Endothelial cell of umbilical vein (primary cell): ENCODE data around the gene BAG2. TPM values are rescaled to one million over a fixed set of nuclear protein-coding genes. Genes with fewer than 3 reads are reported as not detected.

Source experiments
- BruUV-seq: library from RNA; stranded (reverse); fragments of 400-500 nt; replicated peaks from 2 replicates; lab custom pipeline; 2021; lab: Mats Ljungman, UMichigan
- CTCF ChIA-PET: fragments of 300-600, 350-600 bp; sonication (Branson Sonifier 250); formaldehyde crosslinking; loops from one replicate; lab custom pipeline; 2021; ENCODE audit warnings: antibody characterized with exemption, inconsistent platforms; lab: Charles Lee
- POLR2A ChIA-PET: fragments of 300-600, 350-600 bp; sonication (Branson Sonifier 250); formaldehyde crosslinking; loops from one replicate; lab custom pipeline; 2021; ENCODE audit warnings: antibody characterized with exemption, inconsistent platforms; lab: Charles Lee
- DNase-seq: peaks from one replicate; pipeline ENCODE4 v3.0.0-alpha.2; 2011; ENCODE audit warnings: low read depth, low spot score
- FAIRE-seq: peaks from 2 replicates; lab custom pipeline; 2011; peaks lifted over from hg19 to GRCh38; lab: Jason Lieb, UNC
- H2AFZ ChIP-seq: 2 replicates; pipeline ENCODE4 v1.6.0; 2012; ENCODE audit warnings: low read depth, low read length, control low read depth, inconsistent platforms
- H3K27ac ChIP-seq: 2 replicates; pipeline ENCODE4 v1.5.1; 2011; ENCODE audit warnings: low read depth, mild to moderate bottlenecking, control low read depth, low read length, moderate library complexity; ENCODE audit not compliant: insufficient read depth
- H3K27me3 ChIP-seq, 2 experiments: 2 replicates each; pipeline versions ENCODE4 v1.6.0 to v1.6.1; 2011; ENCODE audit warnings: low read length in 2 of 2, mixed read lengths in 1 of 2; ENCODE audit not compliant: control insufficient read depth in 2 of 2, insufficient read depth in 2 of 2
- H3K36me3 ChIP-seq, 2 experiments: 2 replicates in 1 of 2; 3 replicates in 1 of 2; pipeline ENCODE4 v1.5.1; 2011; ENCODE audit warnings: low read length in 2 of 2, mild to moderate bottlenecking in 1 of 2, moderate library complexity in 1 of 2; ENCODE audit not compliant: control insufficient read depth in 2 of 2, insufficient read depth in 2 of 2; ENCODE audit errors: extremely low read depth in 1 of 2
- H3K4me1 ChIP-seq: 3 replicates; pipeline ENCODE4 v1.5.1; 2011; ENCODE audit warnings: mild to moderate bottlenecking, low read length; ENCODE audit not compliant: control insufficient read depth, insufficient read depth; ENCODE audit errors: extremely low read depth
- H3K4me2 ChIP-seq: 2 replicates; pipeline ENCODE4 v1.6.1; 2011; ENCODE audit warnings: low read length, control low read depth, mixed read lengths; ENCODE audit not compliant: insufficient read depth
- H3K4me3 ChIP-seq, 3 experiments: fragments of 200-600 bp in 1 of 3; sonication (generic), shearing (Covaris generic) in 1 of 3; replicated peaks in 1 of 3; 2 replicates each; pipeline ENCODE4 v1.5.1; 2011 to 2016; ENCODE audit warnings: control low read depth in 3 of 3, low read length in 3 of 3, mild to moderate bottlenecking in 2 of 3, inconsistent platforms in 1 of 3, low read depth in 1 of 3, moderate library complexity in 1 of 3; ENCODE audit not compliant: insufficient read depth in 1 of 3
- H3K79me2 ChIP-seq: 2 replicates; pipeline ENCODE4 v1.6.0; 2012; ENCODE audit warnings: low read length, inconsistent platforms; ENCODE audit not compliant: control insufficient read depth, insufficient read depth
- H3K9ac ChIP-seq: replicated peaks from 2 replicates; pipeline ENCODE3; 2011; ENCODE audit warnings: low read length, control low read depth; ENCODE audit not compliant: insufficient read depth; ENCODE audit errors: extremely low read depth
- H3K9me1 ChIP-seq: replicated peaks from 3 replicates; pipeline ENCODE4 v1.6.0; 2011; ENCODE audit warnings: mild to moderate bottlenecking, low read length; ENCODE audit not compliant: control insufficient read depth, insufficient read depth; ENCODE audit errors: extremely low read depth
- H3K9me3 ChIP-seq: replicated peaks from 2 replicates; pipeline ENCODE4 v1.5.1; 2012; ENCODE audit warnings: low read length, inconsistent platforms; ENCODE audit not compliant: control insufficient read depth, insufficient read depth
- H4K20me1 ChIP-seq: replicated peaks from 2 replicates; pipeline ENCODE3; 2011; ENCODE audit warnings: mild to moderate bottlenecking, low read length; ENCODE audit not compliant: control insufficient read depth, insufficient read depth; ENCODE audit errors: extremely low read depth
- EZH2 ChIP-seq: IDR thresholded peaks from 2 replicates; pipeline ENCODE4 v1.6.1; 2012; ENCODE audit warnings: borderline replicate concordance, low read depth, mild to moderate bottlenecking, moderate library complexity, low read length, inconsistent platforms; ENCODE audit not compliant: severe bottlenecking
- FOS ChIP-seq: IDR thresholded peaks from 2 replicates; pipeline ENCODE4 v1.6.1; 2011; ENCODE audit warnings: mild to moderate bottlenecking, low read length, moderate library complexity, borderline replicate concordance; ENCODE audit not compliant: insufficient read depth
- GATA2 ChIP-seq: IDR thresholded peaks from 2 replicates; pipeline ENCODE4 v1.7.0; 2011; ENCODE audit warnings: low read depth, mild to moderate bottlenecking, moderate library complexity, mixed read lengths, low read length; ENCODE audit not compliant: insufficient read length, insufficient read depth
- JUN ChIP-seq: IDR thresholded peaks from 2 replicates; pipeline ENCODE4 v1.6.1; 2011; ENCODE audit warnings: borderline replicate concordance, low read depth; ENCODE audit not compliant: insufficient read length, insufficient read depth
- MYC ChIP-seq: IDR thresholded peaks from one replicate; pipeline ENCODE4 v1.6.1; 2011; ENCODE audit warnings: mild to moderate bottlenecking, low read depth, low read length
- POLR2A ChIP-seq: IDR thresholded peaks from 2 replicates; pipeline ENCODE4 v1.6.1; 2012; ENCODE audit warnings: low read depth, mild to moderate bottlenecking, control low read depth, low read length
- POLR2AphosphoS5 ChIP-seq: IDR thresholded peaks from 2 replicates; pipeline ENCODE4 v1.6.1; 2012; ENCODE audit warnings: low read depth, mild to moderate bottlenecking, control low read depth, low read length, moderate library complexity; ENCODE audit not compliant: insufficient read depth
- dilution Hi-C: fragments of 300-500 bp; cut with MboI; formaldehyde crosslinking; loops from one replicate; pipeline ENCODE4 v1.15.0; 2019; ENCODE audit warnings: low sequenced_read_pairs; ENCODE audit not compliant: extremely low pct_ligation_motif_present
- intact Hi-C: fragments of 100-400 bp; cut with micrococcal nuclease; formaldehyde crosslinking; loops from one replicate; pipeline ENCODE4 v1.10.0; 2022
- polyA plus RNA-seq, 4 experiments: library from polyadenylated mRNA; depleted of rRNA in 3 of 4; stranded (reverse) in 3 of 4; unstranded in 1 of 4; fragments of >200 nt; gene quantifications; 2 replicates each; pipeline versions ENCODE4 v1.2.1 to v1.2.3, GENCODE V29; 2011 to 2012; ENCODE audit warnings: missing spikeins in 1 of 4
- total RNA-seq: library from RNA; stranded (reverse); gene quantifications from 2 replicates; pipeline ENCODE4 v1.2.3, GENCODE V29; 2021
- TF ChIP-seq, protein P1 (sequence below): IDR thresholded peaks from 2 replicates; pipeline ENCODE4 v1.6.1; 2011; ENCODE audit not compliant: insufficient read depth, insufficient read length
- TF ChIP-seq, protein P2 (sequence below), 2 donors: IDR thresholded peaks; 1 replicate in 1 of 2; 2 replicates in 1 of 2; pipeline ENCODE4 v1.5.1; 2011; ENCODE audit warnings: low read length in 2 of 2, mild to moderate bottlenecking in 2 of 2, moderate library complexity in 2 of 2, control low read depth in 1 of 2, inconsistent platforms in 1 of 2, low read depth in 1 of 2; ENCODE audit not compliant: insufficient read depth in 1 of 2; ENCODE audit errors: extremely low read depth in 1 of 2

BAG2 gene
- total and polyA plus RNA-seq, 2 donors (not counting 3 experiments of a cell fraction or from before 2014, with no cell fraction given), result 1.1 to 3.9 TPM

- Histone ChIP-seq H3K4me2 (no peak overlapping the region), H3K9ac (no peak overlapping the region), H3K27me3 (no peaks in the 10 kb centered on the region), H3K79me2 (no peaks in the 10 kb centered on the region), H3K36me3 (no peaks in the 10 kb centered on the region), H3K9me1 (no peaks in the 10 kb centered on the region), H2AFZ (no peak overlapping the region), H3K4me3 (no peak overlapping the region), H3K9me3 (no peaks in the 10 kb centered on the region), H3K27ac (no peak overlapping the region), H4K20me1 (no peaks in the 10 kb centered on the region), H3K4me1 (no peaks in the 10 kb centered on the region)
- TF ChIP-seq, protein P1, sequence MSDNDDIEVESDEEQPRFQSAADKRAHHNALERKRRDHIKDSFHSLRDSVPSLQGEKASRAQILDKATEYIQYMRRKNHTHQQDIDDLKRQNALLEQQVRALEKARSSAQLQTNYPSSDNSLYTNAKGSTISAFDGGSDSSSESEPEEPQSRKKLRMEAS, result no peak
- TF ChIP-seq, protein P2, sequence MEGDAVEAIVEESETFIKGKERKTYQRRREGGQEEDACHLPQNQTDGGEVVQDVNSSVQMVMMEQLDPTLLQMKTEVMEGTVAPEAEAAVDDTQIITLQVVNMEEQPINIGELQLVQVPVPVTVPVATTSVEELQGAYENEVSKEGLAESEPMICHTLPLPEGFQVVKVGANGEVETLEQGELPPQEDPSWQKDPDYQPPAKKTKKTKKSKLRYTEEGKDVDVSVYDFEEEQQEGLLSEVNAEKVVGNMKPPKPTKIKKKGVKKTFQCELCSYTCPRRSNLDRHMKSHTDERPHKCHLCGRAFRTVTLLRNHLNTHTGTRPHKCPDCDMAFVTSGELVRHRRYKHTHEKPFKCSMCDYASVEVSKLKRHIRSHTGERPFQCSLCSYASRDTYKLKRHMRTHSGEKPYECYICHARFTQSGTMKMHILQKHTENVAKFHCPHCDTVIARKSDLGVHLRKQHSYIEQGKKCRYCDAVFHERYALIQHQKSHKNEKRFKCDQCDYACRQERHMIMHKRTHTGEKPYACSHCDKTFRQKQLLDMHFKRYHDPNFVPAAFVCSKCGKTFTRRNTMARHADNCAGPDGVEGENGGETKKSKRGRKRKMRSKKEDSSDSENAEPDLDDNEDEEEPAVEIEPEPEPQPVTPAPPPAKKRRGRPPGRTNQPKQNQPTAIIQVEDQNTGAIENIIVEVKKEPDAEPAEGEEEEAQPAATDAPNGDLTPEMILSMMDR (IDR thresholded peaks at IDR 0.05; ENCODE audit: extremely low read depth in 1 of 2, insufficient read depth in 1 of 2, low read depth in 1 of 2, low read length in 2 of 2), result no peak
- TF ChIP-seq FOS (no peak), POLR2A (no peak), JUN (no peak), MYC (no peak), GATA2 (no peak), POLR2AphosphoS5 (no peak), EZH2 (no peak)
- ChIA-PET CTCF (no interaction called here), POLR2A (no interaction called here)
- intact Hi-C loops (no loop called here), dilution Hi-C loops (no loop called here)
- no peak for DNase-seq
- FAIRE-seq, result no peak
- no TSS peak for BruUV-seq
These were observed 8.2 kb upstream of the BAG2 start for GRCh38 chr6:57163956-57164355.
